CD4-positive, alpha-beta T cell treated with Interferon gamma for 1 hour (primary cell): ENCODE data around the gene BIN2.

Source experiments
- DNase-seq: peaks from one replicate; pipeline ENCODE4 v3.0.0-alpha.2; 2020

BIN2 gene

GRCh38 chr12:51323966-51324895 is at the start of gene BIN2:
Gene BIN2, minus strand, starts transcription at chr12:51324174. Its CDS starts 72 bp downstream, at chr12:51324102.
- DNase-seq: peak; percentile 81

GRCh38 chr12:51373187-51373586 is 49.2 kb upstream of the BIN2 start:
- no peak for DNase-seq

- no peak for DNase-seq
These were observed 48.0 kb upstream of the BIN2 start for GRCh38 chr12:51372021-51372420.

GRCh38 chr12:51371295-51371953 is 47.5 kb upstream of the BIN2 start:
- DNase-seq: no peak

GRCh38 chr12:51370667-51371066 is 46.7 kb upstream of the BIN2 start:
- DNase-seq: no peak

- DNase-seq: no peak
These were observed 45.6 kb upstream of the BIN2 start for GRCh38 chr12:51369581-51369980.

GRCh38 chr12:51368640-51369517 is 44.9 kb upstream of the BIN2 start:
- DNase-seq: peak; percentile 95

- no peak for DNase-seq
These were observed 41.3 kb upstream of the BIN2 start for GRCh38 chr12:51365276-51365675.

GRCh38 chr12:51364001-51364400 is 40.0 kb upstream of the BIN2 start:
- DNase-seq: no peak

- DNase-seq: no peak
These were observed 38.9 kb upstream of the BIN2 start for GRCh38 chr12:51362747-51363342.

GRCh38 chr12:51362307-51362706 is 38.3 kb upstream of the BIN2 start:
- DNase-seq: no peak

GRCh38 chr12:51361161-51362016 is 37.4 kb upstream of the BIN2 start:
- no peak for DNase-seq

GRCh38 chr12:51360315-51360714 is 36.3 kb upstream of the BIN2 start:
- DNase-seq: no peak

GRCh38 chr12:51359851-51360250 is 35.9 kb upstream of the BIN2 start:
- no peak for DNase-seq

GRCh38 chr12:51358496-51358895 is 34.5 kb upstream of the BIN2 start:
- no peak for DNase-seq

- peak; percentile 33 for DNase-seq
These were observed 33.5 kb upstream of the BIN2 start for GRCh38 chr12:51357374-51358047.

GRCh38 chr12:51351913-51352532 is 28.0 kb upstream of the BIN2 start:
- DNase-seq: peak; percentile 26

- DNase-seq: no peak
These were observed 25.1 kb upstream of the BIN2 start for GRCh38 chr12:51349026-51349425.

GRCh38 chr12:51348116-51348515 is 24.1 kb upstream of the BIN2 start:
- no peak for DNase-seq

GRCh38 chr12:51346581-51346980 is 22.6 kb upstream of the BIN2 start, which contains the start of gene CELA1:
Gene CELA1, minus strand, starts transcription at chr12:51346679. Its CDS starts 41 bp downstream, at chr12:51346638.
- no peak for DNase-seq

- no peak for DNase-seq
These were observed 21.7 kb upstream of the BIN2 start for GRCh38 chr12:51345681-51346080.
